ENCODE data around the gene CAPN2. TPM values are rescaled to one million over a fixed set of nuclear protein-coding genes. Genes with fewer than 3 reads are reported as not detected.

Gene CAPN2
- total RNA-seq, 1 donor from 2014 or later = 85.4 TPM

GRCh38 chr1:223700388-223700918 lies 11.9 kb upstream of the CAPN2 start:
- intact Hi-C loops (cut with DNase I) = no loop called here
- DNase-seq (ENCODE audit: missing footprints) (no peak), ATAC-seq (no peak)

DNA sequence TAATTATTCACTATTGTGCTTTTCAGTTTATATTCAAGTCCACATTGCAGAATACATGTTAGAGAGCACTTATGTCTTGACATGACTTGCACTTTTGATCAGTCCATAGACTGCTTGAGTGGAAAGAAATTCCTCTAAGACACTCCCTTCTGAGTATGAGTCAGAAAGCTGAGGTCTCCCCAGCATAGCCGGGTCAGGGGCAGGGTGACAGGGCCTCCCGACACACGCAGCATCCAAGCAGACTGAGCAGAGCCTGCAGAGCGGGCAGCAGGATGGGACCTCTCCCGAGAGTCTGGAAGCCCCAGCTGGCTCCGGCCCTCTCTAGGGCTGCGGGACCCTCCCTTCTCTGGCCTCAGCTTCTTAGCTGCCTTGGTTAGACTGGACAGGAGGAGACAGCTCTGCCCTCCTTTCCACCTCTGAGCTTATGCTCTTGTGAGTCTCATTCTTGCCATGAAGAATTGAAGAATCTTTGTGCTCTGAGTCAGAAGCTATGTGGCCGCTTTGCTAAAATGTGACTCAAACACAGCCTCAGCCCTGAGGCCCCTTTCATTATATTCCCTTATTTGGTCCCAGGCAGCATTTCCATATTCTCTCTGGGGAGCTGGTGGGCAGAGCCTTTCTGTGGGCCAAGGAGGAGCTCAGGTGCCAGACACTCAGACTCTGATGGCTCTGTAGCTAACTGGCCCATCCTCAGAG lies 11.2 kb upstream of the CAPN2 start:
- intact Hi-C loops (cut with DNase I) = no loop called here
- ATAC-seq = no peak
- no peak for DNase-seq (ENCODE audit: missing footprints)

DNA sequence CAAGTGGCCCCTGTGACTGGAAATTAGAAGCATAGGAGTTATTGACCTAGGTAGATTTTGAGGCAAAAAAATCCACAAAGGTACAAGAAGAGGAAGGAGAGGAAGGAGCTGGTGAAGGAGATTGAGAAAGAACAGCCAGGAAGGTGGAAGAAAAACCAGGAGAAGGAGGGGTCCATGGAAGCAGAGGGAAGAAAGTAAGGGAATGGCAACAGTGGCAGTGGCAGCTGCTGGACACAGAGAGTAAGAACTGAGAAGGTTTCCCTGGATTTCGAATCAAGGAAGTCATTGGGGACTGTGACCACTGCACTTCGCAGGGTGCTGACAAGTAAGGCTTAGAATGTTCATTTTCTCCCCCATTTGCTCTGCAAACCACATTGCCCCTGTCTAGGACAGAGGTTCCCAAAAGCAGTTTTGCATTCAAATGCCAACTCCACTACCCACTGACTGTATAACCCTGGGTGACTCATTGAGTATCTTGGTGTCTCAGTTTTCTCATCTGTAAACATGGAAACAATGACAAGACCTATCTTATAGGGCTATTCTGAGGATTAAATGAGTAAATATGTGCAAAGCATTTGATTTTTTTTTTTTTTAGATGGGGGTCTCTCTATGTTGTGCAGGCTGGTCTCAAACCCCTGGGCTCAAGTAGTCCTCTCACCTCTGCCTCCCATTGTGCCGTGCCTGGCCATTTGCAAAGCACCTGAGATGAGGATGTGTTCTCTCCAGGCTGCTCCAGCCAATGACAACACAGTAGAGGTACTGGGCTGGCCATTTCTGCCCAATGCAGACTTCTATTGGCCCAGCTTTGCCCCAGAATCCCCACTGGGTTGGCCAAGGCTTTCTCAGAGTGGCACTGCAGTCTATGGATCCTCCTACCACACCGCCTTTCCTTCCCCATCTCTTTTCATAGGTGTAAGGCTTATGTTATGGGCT lies 9.3 kb upstream of the CAPN2 start:
- ATAC-seq (no peak), DNase-seq (ENCODE audit: missing footprints) (no peak)
- intact Hi-C loops (cut with DNase I) = no loop called here

- DNase-seq (ENCODE audit: missing footprints) (no peak), ATAC-seq (no peak)
- intact Hi-C loops (cut with DNase I) = no loop called here
These were observed 8.7 kb upstream of the CAPN2 start for GRCh38 chr1:223703668-223704013.

DNA sequence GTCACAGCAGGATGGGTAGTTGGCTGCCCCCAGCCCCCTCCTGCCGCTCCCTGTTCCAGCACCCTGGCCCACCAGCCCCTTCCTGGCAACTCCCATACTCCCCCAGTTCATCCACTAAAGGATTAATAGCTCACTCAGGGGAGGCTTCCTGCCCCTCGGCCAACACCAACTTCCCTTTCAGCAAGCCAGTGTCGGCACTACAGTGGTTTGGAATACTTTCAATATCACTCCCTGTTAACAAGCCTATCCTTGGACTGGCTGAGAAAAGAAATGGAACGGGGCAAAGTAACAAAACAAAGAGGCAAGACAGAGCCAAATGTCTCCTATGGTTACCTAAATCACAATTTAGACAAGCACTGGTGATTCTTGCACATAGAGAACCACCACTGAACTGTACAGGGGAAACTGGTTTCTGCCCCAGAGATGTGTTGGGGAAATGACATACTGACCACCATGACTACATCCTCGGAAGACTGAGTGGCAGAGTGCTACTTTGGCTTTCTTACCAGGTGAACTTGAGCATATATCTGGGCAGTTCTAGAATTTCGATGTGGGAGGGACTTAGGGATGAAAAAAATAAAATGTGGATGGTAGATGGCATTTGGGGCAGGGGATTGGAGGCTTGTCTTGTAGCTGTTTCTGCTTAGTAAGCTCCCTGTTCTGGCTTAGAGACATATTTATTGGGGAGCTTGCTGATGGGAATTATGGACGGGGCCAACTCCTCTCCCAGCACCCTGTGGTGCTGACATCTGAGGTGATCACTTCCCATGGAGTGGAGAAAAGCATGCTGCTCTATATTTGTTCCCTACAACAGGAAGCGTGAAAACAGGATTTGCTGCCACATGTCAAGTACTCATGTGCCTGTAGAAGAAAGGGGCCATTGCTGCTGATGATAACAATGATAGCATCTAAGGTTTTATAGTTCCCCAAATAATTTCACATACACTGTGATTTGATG lies 7.1 kb upstream of the CAPN2 start:
- intact Hi-C loops (cut with DNase I) = no loop called here
- ATAC-seq = peak; percentile 56
- no peak for DNase-seq (ENCODE audit: missing footprints)

DNA sequence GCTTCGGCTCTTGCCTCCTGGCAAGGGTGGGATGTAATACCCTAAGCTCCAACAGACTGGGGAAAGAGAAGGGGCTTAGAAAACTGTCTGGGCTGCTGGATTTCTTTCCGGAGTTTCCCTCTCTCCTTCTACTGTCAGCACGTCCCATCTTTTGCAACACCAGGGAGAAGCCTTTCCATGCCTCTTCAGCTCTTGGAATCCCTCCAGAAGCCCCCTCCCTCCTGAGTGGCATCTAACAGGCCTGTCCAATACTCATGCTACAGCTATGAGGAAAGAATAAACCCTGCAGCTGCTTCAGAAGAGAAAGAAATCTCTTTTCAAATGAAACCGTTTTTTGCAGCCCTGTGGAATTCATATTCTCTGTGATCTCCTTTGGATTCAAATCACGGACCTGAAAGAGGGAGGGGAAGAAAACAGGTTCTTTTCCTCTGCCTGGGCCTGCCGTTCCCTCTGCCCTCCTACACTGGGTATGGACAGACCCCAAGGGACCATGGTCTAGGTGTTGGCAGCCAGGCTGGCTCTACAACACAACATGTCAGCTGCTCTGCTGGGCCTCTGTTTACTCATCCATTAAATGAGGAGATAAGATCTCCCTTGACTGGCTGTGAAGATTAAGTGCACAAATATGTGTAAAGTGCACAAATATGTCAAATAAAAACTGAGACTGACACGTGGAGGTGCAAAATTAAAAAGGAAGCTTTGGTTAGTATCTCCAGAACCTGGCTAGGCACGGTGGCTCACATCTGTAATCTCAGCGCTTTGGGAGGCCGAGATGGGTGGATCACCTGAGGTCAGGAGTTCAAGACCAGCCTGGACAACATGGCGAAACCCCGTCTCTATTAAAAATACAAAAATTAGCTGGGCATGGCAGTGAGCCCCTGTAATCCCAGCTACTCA lies 6.0 kb upstream of the CAPN2 start:
- intact Hi-C loops (cut with DNase I) = no loop called here
- DNase-seq (ENCODE audit: missing footprints) (no peak), ATAC-seq (no peak)

GRCh38 chr1:223707256-223708000 lies 4.9 kb upstream of the CAPN2 start:
- DNase-seq (ENCODE audit: missing footprints) (peak; percentile 73), ATAC-seq (peak; percentile 76)
- intact Hi-C loops (cut with DNase I) = no loop called here

DNA sequence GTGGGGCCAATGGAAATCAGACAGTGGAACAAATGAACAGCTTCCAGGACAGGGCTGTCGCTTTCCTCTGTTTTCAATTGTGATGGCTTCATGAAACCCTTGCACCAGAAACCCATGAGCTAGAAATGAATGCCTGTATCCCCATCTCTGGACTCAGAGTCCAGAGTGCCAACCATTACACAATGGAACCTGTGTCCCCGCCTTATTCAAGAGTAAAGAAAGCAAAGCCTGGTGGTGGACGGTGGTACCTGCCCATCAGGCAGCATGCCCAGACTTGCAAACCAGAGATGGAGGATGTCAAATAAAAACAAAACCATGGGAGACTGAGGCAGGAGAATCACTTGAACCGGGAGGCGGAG lies 4.4 kb upstream of the CAPN2 start:
- no peak for ATAC-seq
- intact Hi-C loops (cut with DNase I) = no loop called here

DNA sequence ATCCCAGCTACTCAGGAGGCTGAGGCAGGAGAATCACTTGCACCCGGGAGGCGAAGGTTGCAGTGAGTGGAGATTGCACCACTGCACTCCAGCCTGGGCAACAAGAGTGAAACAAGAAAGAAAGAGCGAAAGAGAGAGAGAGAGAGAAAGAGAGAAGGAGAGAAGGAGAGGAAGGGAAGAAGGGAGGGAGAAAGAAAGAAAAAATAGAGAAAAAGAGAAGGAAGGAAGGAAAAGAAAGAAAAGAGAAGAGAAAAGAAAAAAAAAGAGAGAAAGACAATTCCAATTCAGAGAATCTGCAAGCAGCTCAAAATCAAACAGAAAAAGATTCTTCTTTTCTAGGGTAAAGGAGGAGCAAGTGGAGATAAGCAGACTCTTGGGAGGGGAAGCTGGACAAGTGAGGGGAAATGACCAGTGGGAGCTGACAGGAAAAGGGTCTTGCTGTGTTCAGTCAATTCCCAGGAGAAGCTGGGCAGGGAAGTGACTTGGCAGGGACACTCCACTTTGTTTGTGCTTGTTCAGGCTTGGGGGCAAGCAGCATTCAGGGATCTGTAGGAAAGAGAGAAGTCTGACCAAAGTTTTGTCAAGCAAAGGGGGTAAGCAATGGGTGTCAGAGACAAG lies 3.6 kb upstream of the CAPN2 start:
- no peak for DNase-seq (ENCODE audit: missing footprints)
- ATAC-seq = no peak
- intact Hi-C loops (cut with DNase I) = no loop called here

More for the DNA sequence above, 4.4 kb upstream of the CAPN2 start:
- no peak for DNase-seq (ENCODE audit: missing footprints)

DNA sequence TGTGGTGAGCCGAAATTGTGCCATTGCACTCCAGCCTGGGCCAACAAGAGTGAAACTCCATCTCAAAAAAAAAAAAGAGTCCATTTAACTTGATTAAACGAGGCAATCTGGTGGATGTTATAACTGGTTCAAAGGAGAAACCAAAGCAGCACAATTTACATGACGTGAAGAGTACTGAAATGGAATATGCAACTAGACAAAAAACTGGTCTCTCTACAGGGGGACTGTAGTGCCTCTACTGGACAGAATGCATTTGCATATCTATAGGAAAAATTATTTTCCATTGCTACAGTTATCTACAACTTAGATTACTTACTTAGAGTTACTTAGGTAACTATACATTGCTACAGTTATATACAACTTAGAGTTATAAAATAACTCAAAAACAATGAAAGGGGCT lies 2.7 kb upstream of the CAPN2 start:
- intact Hi-C loops (cut with DNase I) = no loop called here
- DNase-seq (ENCODE audit: missing footprints) (no peak), ATAC-seq (no peak)

DNA sequence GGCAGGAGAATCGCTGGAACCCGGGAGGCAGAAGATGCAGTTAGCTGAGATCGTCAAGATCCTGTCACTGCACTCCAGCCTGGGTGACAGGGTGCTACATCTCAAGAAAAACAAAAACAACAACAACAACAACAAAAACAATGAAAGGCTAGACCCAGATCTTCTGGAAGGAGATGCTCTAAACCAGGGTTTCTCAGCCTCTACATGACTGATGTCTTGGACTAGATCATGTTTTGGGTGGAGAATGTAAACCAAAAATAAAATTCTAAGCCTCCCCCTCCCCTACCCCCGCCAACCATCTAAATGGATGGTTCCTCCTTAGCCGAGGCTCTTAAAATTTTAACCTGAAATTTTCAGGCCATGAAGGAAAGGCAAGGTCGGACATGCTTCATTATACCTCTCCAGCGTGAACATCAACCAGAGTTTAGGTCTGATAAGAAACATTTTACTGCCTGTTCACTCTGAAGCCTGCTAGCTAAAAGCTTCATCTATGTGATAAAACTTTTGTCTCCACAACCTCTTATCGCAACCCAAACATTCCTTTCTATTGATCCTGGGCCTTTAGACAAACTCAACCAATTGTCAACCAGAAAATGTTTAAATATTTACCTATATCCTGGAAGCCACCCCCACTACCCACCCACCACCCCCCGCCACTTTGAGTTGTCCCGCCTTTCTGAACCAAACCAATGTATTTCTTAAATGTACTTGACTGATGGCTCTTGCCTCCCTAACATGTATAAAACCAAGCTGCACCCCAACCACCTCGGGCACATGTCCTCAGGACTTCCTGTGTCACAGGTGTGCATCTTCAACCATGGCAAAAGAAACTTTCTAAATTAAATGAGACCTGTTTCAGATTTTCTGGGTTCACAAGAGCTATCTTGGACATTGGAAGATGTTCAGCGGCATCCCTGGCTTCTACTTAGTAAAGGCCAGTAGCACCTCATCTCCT lies 1.9 kb upstream of the CAPN2 start:
- no peak for ATAC-seq
- DNase-seq (ENCODE audit: missing footprints) = no peak
- intact Hi-C loops (cut with DNase I) = loop anchor here (5.0 kb wide), 1 partner anchor 137 kb away; the partner anchor contains the start of gene TP53BP2

GRCh38 chr1:223711173-223711572 lies 1.2 kb upstream of the CAPN2 start:
- ATAC-seq (no peak), DNase-seq (ENCODE audit: missing footprints) (no peak)
- intact Hi-C loops (cut with DNase I) = loop anchor here (5.0 kb wide), 1 partner anchor 136 kb away; the partner anchor contains the start of gene TP53BP2

- no peak for ATAC-seq
- intact Hi-C loops (cut with DNase I) = loop anchor here (1.0 to 5.0 kb wide), 2 partner anchors 38 to 136 kb away; partner anchors contain the start of gene TP53BP2
These were observed 569 bp upstream of the CAPN2 start for GRCh38 chr1:223711747-223712193.

GRCh38 chr1:223712850-223713474 lies 623 bp downstream of the CAPN2 start:
- DNase-seq (ENCODE audit: missing footprints) (peak; percentile 78), ATAC-seq (peak; percentile 57)
- intact Hi-C loops (cut with DNase I) = loop anchor here (1.0 to 5.0 kb wide), 2 partner anchors 36 to 134 kb away; partner anchors contain the start of gene TP53BP2

More at GRCh38 chr1:223711747-223712193, 569 bp upstream of the CAPN2 start:
- DNase-seq (ENCODE audit: missing footprints) = no peak

Data from Right ventricle myocardium inferior (tissue), 1 donor.